Measurements from ENCODE around the gene INTS14.

The INTS14 gene

GRCh38 chr15:65638109-65638508 lies 27.2 kb upstream of the INTS14 start:
- Histone ChIP-seq H4K20me1 (ENCODE audit: insufficient read depth, low read length) (no peaks in the 10 kb centered on the region), H3K9me3 (ENCODE audit: insufficient read depth, low read length, severe bottlenecking) (no peaks in the 10 kb centered on the region), H3K9ac (ENCODE audit: low read depth, low read length) (no peak overlapping the region), H3K27ac (ENCODE audit: low read length) (no peak overlapping the region), H3K79me2 (ENCODE audit: insufficient read depth, low read length) (no peaks in the 10 kb centered on the region), H3K27me3 (ENCODE audit: insufficient read depth, low read length, poor library complexity) (no peaks in the 10 kb centered on the region), H3K36me3 (ENCODE audit: insufficient read depth, low read length) (no peaks in the 10 kb centered on the region), H3K4me2 (ENCODE audit: insufficient read depth, low read length) (no peak overlapping the region), H3K4me1 (ENCODE audit: insufficient read depth, low read length) (peaks cover 9% of the 10 kb centered on the region), H3K4me3 (ENCODE audit: low read depth in 1 of 2, low read length in 2 of 2) (no peak overlapping the region), H2AFZ (ENCODE audit: low read depth, low read length) (no peak overlapping the region)
- TF ChIP-seq EZH2 (IDR thresholded peaks at IDR 0.05; ENCODE audit: borderline replicate concordance, low read depth, low read length, severe bottlenecking) (no peak), CTCF (IDR thresholded peaks at IDR 0.05; ENCODE audit: borderline replicate concordance, extremely low read depth, low read length, poor library complexity, severe bottlenecking) (no peak)
- DNase-seq (no peak), ATAC-seq (ENCODE audit: insufficient read depth, low read depth) (no peak)

- DNase-seq (no peak), ATAC-seq (ENCODE audit: insufficient read depth, low read depth) (no peak)
- H3K36me3 ChIP-seq (ENCODE audit: insufficient read depth, low read length): no peaks in the 10 kb centered on the region
- H2AFZ ChIP-seq (ENCODE audit: low read depth, low read length): no peak overlapping the region
- H3K9ac ChIP-seq (ENCODE audit: low read depth, low read length): no peak overlapping the region
- no peaks in the 10 kb centered on the region for H3K9me3 ChIP-seq (ENCODE audit: insufficient read depth, low read length, severe bottlenecking)
- H3K27me3 ChIP-seq (ENCODE audit: insufficient read depth, low read length, poor library complexity): no peaks in the 10 kb centered on the region
- no peak overlapping the region for H3K27ac ChIP-seq (ENCODE audit: low read length)
- H4K20me1 ChIP-seq (ENCODE audit: insufficient read depth, low read length): no peaks in the 10 kb centered on the region
- H3K4me1 ChIP-seq (ENCODE audit: insufficient read depth, low read length): peaks cover 9% of the 10 kb centered on the region
- TF ChIP-seq EZH2 (IDR thresholded peaks at IDR 0.05; ENCODE audit: borderline replicate concordance, low read depth, low read length, severe bottlenecking): no peak
- no peak overlapping the region for H3K4me2 ChIP-seq (ENCODE audit: insufficient read depth, low read length)
- H3K79me2 ChIP-seq (ENCODE audit: insufficient read depth, low read length): no peaks in the 10 kb centered on the region
- H3K4me3 ChIP-seq (ENCODE audit: low read depth in 1 of 2, low read length in 2 of 2): no peak overlapping the region
These were observed 23.4 kb upstream of the INTS14 start for GRCh38 chr15:65634356-65634755.

- no peak overlapping the region for H2AFZ ChIP-seq (ENCODE audit: low read depth, low read length)
- H3K9ac ChIP-seq (ENCODE audit: low read depth, low read length): no peak overlapping the region
- H3K27me3 ChIP-seq (ENCODE audit: insufficient read depth, low read length, poor library complexity): no peaks in the 10 kb centered on the region
- peaks cover 5% of the 10 kb centered on the region for H3K4me1 ChIP-seq (ENCODE audit: insufficient read depth, low read length)
- TF ChIP-seq CTCF (IDR thresholded peaks at IDR 0.05; ENCODE audit: borderline replicate concordance, extremely low read depth, low read length, poor library complexity, severe bottlenecking) (no peak), EZH2 (IDR thresholded peaks at IDR 0.05; ENCODE audit: borderline replicate concordance, low read depth, low read length, severe bottlenecking) (no peak)
- no peaks in the 10 kb centered on the region for H3K79me2 ChIP-seq (ENCODE audit: insufficient read depth, low read length)
- ATAC-seq (ENCODE audit: insufficient read depth, low read depth) (no peak), DNase-seq (no peak)
- no peaks in the 10 kb centered on the region for H3K9me3 ChIP-seq (ENCODE audit: insufficient read depth, low read length, severe bottlenecking)
- H3K36me3 ChIP-seq (ENCODE audit: insufficient read depth, low read length): no peaks in the 10 kb centered on the region
- no peak overlapping the region for H3K4me2 ChIP-seq (ENCODE audit: insufficient read depth, low read length)
- H3K27ac ChIP-seq (ENCODE audit: low read length): no peak overlapping the region
- no peak overlapping the region for H3K4me3 ChIP-seq (ENCODE audit: low read depth in 1 of 2, low read length in 2 of 2)
- no peaks in the 10 kb centered on the region for H4K20me1 ChIP-seq (ENCODE audit: insufficient read depth, low read length)
These were observed 22.8 kb upstream of the INTS14 start for GRCh38 chr15:65633752-65634151.

GRCh38 chr15:65632780-65633375 lies 21.9 kb upstream of the INTS14 start:
- H3K27me3 ChIP-seq (ENCODE audit: insufficient read depth, low read length, poor library complexity): no peaks in the 10 kb centered on the region
- no peak overlapping the region for H3K27ac ChIP-seq (ENCODE audit: low read length)
- H3K36me3 ChIP-seq (ENCODE audit: insufficient read depth, low read length): no peaks in the 10 kb centered on the region
- H3K4me1 ChIP-seq (ENCODE audit: insufficient read depth, low read length): no peaks in the 10 kb centered on the region
- no peak overlapping the region for H3K9ac ChIP-seq (ENCODE audit: low read depth, low read length)
- TF ChIP-seq EZH2 (IDR thresholded peaks at IDR 0.05; ENCODE audit: borderline replicate concordance, low read depth, low read length, severe bottlenecking) (no peak), CTCF (IDR thresholded peaks at IDR 0.05; ENCODE audit: borderline replicate concordance, extremely low read depth, low read length, poor library complexity, severe bottlenecking) (no peak)
- H2AFZ ChIP-seq (ENCODE audit: low read depth, low read length): no peak overlapping the region
- H3K9me3 ChIP-seq (ENCODE audit: insufficient read depth, low read length, severe bottlenecking): no peaks in the 10 kb centered on the region
- H3K4me3 ChIP-seq (ENCODE audit: low read depth in 1 of 2, low read length in 2 of 2): no peak overlapping the region
- DNase-seq (no peak), ATAC-seq (ENCODE audit: insufficient read depth, low read depth) (no peak)
- no peaks in the 10 kb centered on the region for H4K20me1 ChIP-seq (ENCODE audit: insufficient read depth, low read length)
- no peak overlapping the region for H3K4me2 ChIP-seq (ENCODE audit: insufficient read depth, low read length)
- no peaks in the 10 kb centered on the region for H3K79me2 ChIP-seq (ENCODE audit: insufficient read depth, low read length)
